Skeletal muscle tissue (tissue), 4 donors: Measurements from ENCODE around the gene MMP23B. TPM values are rescaled to one million over a fixed set of nuclear protein-coding genes. Genes with fewer than 3 reads are reported as not detected.

Source experiments
- H3K27ac ChIP-seq: one replicate; pipeline ENCODE4 v1.7.0; 2013; ENCODE audit warnings: mild to moderate bottlenecking, low read depth, low read length, inconsistent platforms
- H3K27me3 ChIP-seq, 3 donors: one replicate each; pipeline ENCODE4 v1.7.0; 2013; ENCODE audit warnings: low read length in 3 of 3; ENCODE audit not compliant: control insufficient read depth in 3 of 3, insufficient read depth in 3 of 3
- H3K36me3 ChIP-seq, 3 donors: one replicate each; pipeline ENCODE4 v1.7.0; 2013; ENCODE audit warnings: low read length in 3 of 3; ENCODE audit not compliant: control insufficient read depth in 3 of 3, insufficient read depth in 3 of 3
- H3K4me1 ChIP-seq, 3 donors: one replicate each; pipeline ENCODE4 v1.7.0; 2013; ENCODE audit warnings: low read length in 3 of 3, mild to moderate bottlenecking in 3 of 3; ENCODE audit not compliant: control insufficient read depth in 3 of 3, insufficient read depth in 3 of 3
- H3K4me3 ChIP-seq, 3 donors: one replicate each; pipeline ENCODE4 v1.7.0; 2013; ENCODE audit warnings: low read length in 3 of 3
- H3K9ac ChIP-seq, 3 donors: one replicate each; pipeline ENCODE4 v1.7.0; 2013; ENCODE audit warnings: low read length in 3 of 3, mild to moderate bottlenecking in 3 of 3, moderate library complexity in 2 of 3, low read depth in 1 of 3
- H3K9me3 ChIP-seq, 3 donors: one replicate each; pipeline ENCODE4 v1.7.0; 2013; ENCODE audit warnings: low read length in 3 of 3; ENCODE audit not compliant: control insufficient read depth in 3 of 3
- total RNA-seq: library from RNA; depleted of rRNA; stranded (reverse); fragments of >200 nt; gene quantifications from one replicate; pipeline ENCODE4 v1.2.3, GENCODE V29; 2014
- donor health status: Osteomylitis.

Gene MMP23B
- total RNA-seq, 1 donor from 2014 or later: 17.2 TPM

GRCh38 chr1:1625404-1625775, 6.6 kb upstream of the MMP23B start:
- Histone ChIP-seq H3K4me1 (peaks cover 29 to 40% (median 40%) of the 10 kb centered on the region in 3 donors), H3K9ac (no peak overlapping the region), H3K27me3 (no peaks in the 10 kb centered on the region), H3K9me3 (no peaks in the 10 kb centered on the region), H3K4me3 (no peak overlapping the region), H3K36me3 (peaks cover 19 to 39% (median 34%) of the 10 kb centered on the region in 3 donors), H3K27ac (no peak overlapping the region)

- Histone ChIP-seq H3K4me3 (no peak overlapping the region), H3K36me3 (peaks cover 19 to 39% (median 34%) of the 10 kb centered on the region in 3 donors), H3K9me3 (no peaks in the 10 kb centered on the region), H3K27me3 (no peaks in the 10 kb centered on the region), H3K27ac (no peak overlapping the region), H3K9ac (no peak overlapping the region), H3K4me1 (peaks cover 25 to 36% (median 36%) of the 10 kb centered on the region in 3 donors)
These were observed 6.2 kb upstream of the MMP23B start for GRCh38 chr1:1625824-1626206.

- H3K9me3 ChIP-seq: no peaks in the 10 kb centered on the region
- no peak overlapping the region for H3K4me3 ChIP-seq
- H3K36me3 ChIP-seq: peaks cover 19 to 39% (median 34%) of the 10 kb centered on the region in 3 donors
- peaks cover 18 to 29% (median 29%) of the 10 kb centered on the region in 3 donors for H3K4me1 ChIP-seq
- H3K27ac ChIP-seq: no peak overlapping the region
- no peak overlapping the region for H3K9ac ChIP-seq
- H3K27me3 ChIP-seq: no peaks in the 10 kb centered on the region
These were observed 5.5 kb upstream of the MMP23B start for GRCh38 chr1:1626207-1627141.

- Histone ChIP-seq H3K9me3 (no peaks in the 10 kb centered on the region), H3K27ac (no peak overlapping the region), H3K27me3 (peaks cover 0 to 4% (median 0%) of the 10 kb centered on the region in 3 donors), H3K4me3 (no peak overlapping the region), H3K9ac (no peak overlapping the region), H3K4me1 (peaks cover 12 to 24% (median 21%) of the 10 kb centered on the region in 3 donors), H3K36me3 (peaks cover 19 to 39% (median 34%) of the 10 kb centered on the region in 3 donors)
These were observed 4.6 kb upstream of the MMP23B start for GRCh38 chr1:1627261-1627828.

- peaks cover 0 to 4% (median 0%) of the 10 kb centered on the region in 3 donors for H3K27me3 ChIP-seq
- no peaks in the 10 kb centered on the region for H3K9me3 ChIP-seq
- H3K27ac ChIP-seq: no peak overlapping the region
- H3K36me3 ChIP-seq: peaks cover 19 to 39% (median 34%) of the 10 kb centered on the region in 3 donors
- peaks cover 5 to 16% (median 13%) of the 10 kb centered on the region in 3 donors for H3K4me1 ChIP-seq
- no peak overlapping the region for H3K9ac ChIP-seq
- no peak overlapping the region for H3K4me3 ChIP-seq
These were observed 3.9 kb upstream of the MMP23B start for GRCh38 chr1:1627829-1628753.

GRCh38 chr1:1628754-1629429, 3.1 kb upstream of the MMP23B start:
- peaks cover 0 to 4% (median 0%) of the 10 kb centered on the region in 3 donors for H3K27me3 ChIP-seq
- H3K27ac ChIP-seq: no peak overlapping the region
- peaks cover 3 to 10% (median 7%) of the 10 kb centered on the region in 3 donors for H3K4me1 ChIP-seq
- no peak overlapping the region for H3K9ac ChIP-seq
- H3K4me3 ChIP-seq: no peak overlapping the region
- H3K9me3 ChIP-seq: no peaks in the 10 kb centered on the region
- peaks cover 17 to 37% (median 32%) of the 10 kb centered on the region in 3 donors for H3K36me3 ChIP-seq

- Histone ChIP-seq H3K4me1 (peaks cover 0 to 3% (median 3%) of the 10 kb centered on the region in 3 donors), H3K9me3 (no peaks in the 10 kb centered on the region), H3K4me3 (no peak overlapping the region), H3K27me3 (peaks cover 0 to 4% (median 0%) of the 10 kb centered on the region in 3 donors), H3K9ac (no peak overlapping the region), H3K36me3 (peaks cover 12 to 31% (median 24%) of the 10 kb centered on the region in 3 donors), H3K27ac (no peak overlapping the region)
These were observed 2.4 kb upstream of the MMP23B start for GRCh38 chr1:1629430-1630190.

GRCh38 chr1:1630191-1630964, 1.6 kb upstream of the MMP23B start:
- Histone ChIP-seq H3K9ac (no peak overlapping the region), H3K4me1 (peaks cover 0 to 3% (median 3%) of the 10 kb centered on the region in 3 donors), H3K36me3 (peaks cover 8 to 25% (median 19%) of the 10 kb centered on the region in 3 donors), H3K27me3 (peaks cover 0 to 4% (median 0%) of the 10 kb centered on the region in 3 donors), H3K4me3 (no peak overlapping the region), H3K9me3 (no peaks in the 10 kb centered on the region), H3K27ac (peak overlapping the region; percentile 71)
